ENCODE data around the gene EFS. TPM values are rescaled to one million over a fixed set of nuclear protein-coding genes. Genes with fewer than 3 reads are reported as not detected.

Gene EFS
- polyA plus RNA-seq, 1 donor = 35.4 TPM

Other genes with a start within 250 kb of the EFS start
- 0.08 TPM for gene CEBPE, start 245.9 kb downstream of the EFS start, polyA plus RNA-seq (ENCODE audit: insufficient read length)
- gene SLC7A8, start 181.5 kb downstream of the EFS start, polyA plus RNA-seq (ENCODE audit: insufficient read length) = 92.4 TPM
- 2.3 TPM for gene RNF212B, start 127.2 kb downstream of the EFS start, polyA plus RNA-seq (ENCODE audit: insufficient read length)
- 28.0 TPM for gene HOMEZ, start 79.0 kb downstream of the EFS start, polyA plus RNA-seq (ENCODE audit: insufficient read length)
- gene PPP1R3E, start 62.3 kb downstream of the EFS start, polyA plus RNA-seq (ENCODE audit: insufficient read length) = 42.5 TPM
- gene BCL2L2, start 58.3 kb downstream of the EFS start, polyA plus RNA-seq (ENCODE audit: insufficient read length) = 50.6 TPM
- 309 TPM for gene PABPN1, start 43.7 kb downstream of the EFS start, polyA plus RNA-seq (ENCODE audit: insufficient read length)
- gene SLC22A17, start 12.3 kb downstream of the EFS start, polyA plus RNA-seq (ENCODE audit: insufficient read length) = 62.4 TPM
- gene IL25, start 7.6 kb upstream of the EFS start, polyA plus RNA-seq (ENCODE audit: insufficient read length) = not detected
- gene CMTM5, start 11.9 kb upstream of the EFS start, polyA plus RNA-seq (ENCODE audit: insufficient read length) = 1.0 TPM
- gene MYH6, start 43.1 kb upstream of the EFS start, polyA plus RNA-seq (ENCODE audit: insufficient read length) = 0.13 TPM
- 0.32 TPM for gene MYH7, start 70.5 kb upstream of the EFS start, polyA plus RNA-seq (ENCODE audit: insufficient read length)
- gene NGDN, start 104.5 kb upstream of the EFS start, polyA plus RNA-seq (ENCODE audit: insufficient read length) = 69.7 TPM
- gene ZFHX2, start 186.6 kb upstream of the EFS start, polyA plus RNA-seq (ENCODE audit: insufficient read length) = 9.6 TPM
- gene THTPA, start 191.1 kb upstream of the EFS start, polyA plus RNA-seq (ENCODE audit: insufficient read length) = 19.4 TPM
- 99.6 TPM for gene AP1G2, start 202.6 kb upstream of the EFS start, polyA plus RNA-seq (ENCODE audit: insufficient read length)
- 8.9 TPM for gene JPH4, start 213.6 kb upstream of the EFS start, polyA plus RNA-seq (ENCODE audit: insufficient read length)

Measured in left kidney (tissue), 1 donor.